LNCAP (cell line): ENCODE data around the gene KLF15.

Experiments
- CTCF ChIP-seq: fragments of 450-650 bp; IDR thresholded peaks from 2 replicates; pipeline ENCODE4 v1.5.1; 2017; ENCODE audit warnings: mild to moderate bottlenecking

The KLF15 gene

GRCh38 chr3:126337980-126338651 is 19.1 kb downstream of the KLF15 start:
- TF ChIP-seq CTCF, result no peak

DNA sequence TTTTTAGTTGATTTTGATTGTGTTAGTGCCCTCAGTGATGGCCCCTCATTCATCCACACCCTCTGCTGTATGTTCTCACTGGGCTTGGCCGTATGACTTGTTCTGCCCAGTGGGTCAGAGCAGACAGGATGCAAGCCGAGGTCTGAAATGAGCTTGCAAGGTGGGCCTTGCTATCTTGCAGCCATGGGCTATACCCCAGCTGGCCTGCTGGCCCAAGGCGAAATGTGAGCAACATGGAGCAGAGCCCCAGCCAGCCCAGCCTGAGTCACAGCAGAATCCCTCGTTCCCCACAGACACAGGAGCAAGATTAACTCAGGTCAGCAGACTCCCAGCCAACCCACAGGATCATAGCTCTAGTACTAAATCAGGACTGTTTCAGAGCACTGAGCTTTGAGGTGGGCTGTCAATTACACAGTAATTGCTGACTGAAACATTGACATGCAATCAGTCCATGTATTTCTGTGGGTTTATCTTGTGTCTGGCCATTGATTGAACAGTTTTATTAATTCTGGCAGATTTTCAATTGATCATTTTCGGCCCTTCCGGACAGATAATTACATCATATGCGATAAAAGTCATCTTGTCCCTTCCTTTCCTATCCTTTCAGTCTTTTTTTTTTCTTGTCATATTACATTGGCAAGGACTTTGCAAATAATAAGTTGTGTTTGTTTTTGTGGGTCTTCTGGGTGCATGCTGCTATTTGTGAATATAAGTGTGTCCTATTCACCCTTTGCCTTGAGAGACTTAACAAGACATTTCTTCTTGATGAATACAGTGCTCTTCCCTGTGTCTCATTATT is 27.1 kb downstream of the KLF15 start:
- TF ChIP-seq CTCF, result no peak

DNA sequence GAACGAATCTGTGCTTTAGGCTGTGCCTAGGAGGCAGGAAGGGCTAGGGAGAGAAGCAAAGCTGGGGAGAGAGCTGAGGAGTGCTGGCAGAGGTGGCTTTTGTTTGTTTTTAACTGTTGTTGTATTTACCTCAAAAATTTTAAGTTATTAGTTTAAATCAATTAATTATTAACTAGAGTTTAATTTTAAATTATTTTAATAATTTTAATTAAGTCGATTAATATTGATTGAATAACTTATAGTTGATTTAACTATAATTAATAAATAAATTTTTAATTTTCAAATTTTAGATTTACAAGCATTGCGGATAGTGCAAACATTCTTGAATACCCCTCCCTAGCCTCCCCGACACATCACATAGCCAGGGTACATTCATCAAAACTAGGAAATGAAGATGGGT is 30.6 kb downstream of the KLF15 start:
- no peak for TF ChIP-seq CTCF

GRCh38 chr3:126322181-126322967 is 34.8 kb downstream of the KLF15 start:
- no peak for TF ChIP-seq CTCF

GRCh38 chr3:126321490-126321889 is 35.7 kb downstream of the KLF15 start:
- TF ChIP-seq CTCF, result no peak

DNA sequence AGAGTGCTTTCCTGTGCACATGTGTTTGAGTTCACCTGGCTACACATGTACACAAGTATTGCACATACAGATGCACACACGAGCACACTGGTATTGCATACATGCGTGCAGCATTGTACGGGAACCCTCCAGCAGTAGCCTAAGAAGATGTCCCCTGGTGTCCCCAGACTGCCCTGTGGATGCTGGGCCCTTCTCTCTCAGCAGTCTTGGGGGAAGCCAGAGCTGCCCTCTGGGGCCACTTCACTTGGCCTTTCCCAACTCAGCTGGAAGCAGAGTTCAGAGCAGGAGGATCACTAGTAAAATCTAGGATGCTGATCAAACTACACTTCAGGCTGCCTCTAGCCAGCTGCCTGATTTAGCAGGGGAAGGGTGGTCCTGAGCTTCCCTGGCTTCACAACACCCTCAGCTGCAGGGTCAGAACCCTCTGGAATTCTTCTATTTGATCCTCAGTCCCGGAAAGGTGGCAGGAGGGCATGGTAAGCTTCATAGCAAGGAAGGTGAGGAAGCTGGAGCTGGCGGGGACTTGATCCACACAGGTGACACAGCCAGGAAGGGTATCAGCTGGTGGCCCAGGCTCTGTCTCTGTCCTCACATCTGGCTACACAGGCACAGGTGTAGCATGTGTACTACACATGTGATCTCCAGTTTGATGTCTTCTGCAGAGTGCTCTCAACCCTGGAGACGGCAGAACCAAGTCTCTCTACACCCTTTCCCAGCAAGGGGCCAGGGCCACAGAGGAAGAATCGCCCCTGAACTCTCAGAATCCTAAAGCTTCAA is 36.5 kb downstream of the KLF15 start:
- no peak for TF ChIP-seq CTCF
